Panc1 (cell line): ENCODE measurements around the gene ZNF200.

Experiments used
- CTCF ChIP-seq: fragments of 450-650 bp; IDR thresholded peaks from 2 replicates; pipeline ENCODE4 v1.5.1; 2017; ENCODE audit warnings: mild to moderate bottlenecking
- POLR2AphosphoS5 ChIP-seq: IDR thresholded peaks from 2 replicates; pipeline ENCODE4 v1.6.1; 2012; ENCODE audit warnings: mild to moderate bottlenecking, low read depth, low read length, moderate library complexity
- REST ChIP-seq, 2 experiments: IDR thresholded peaks; 2 replicates each; pipeline ENCODE4 v1.6.1; 2011 to 2012; ENCODE audit warnings: low read depth in 2 of 2, control low read depth in 1 of 2, low read length in 1 of 2, mild to moderate bottlenecking in 1 of 2, moderate library complexity in 1 of 2; ENCODE audit not compliant: insufficient read depth in 1 of 2
- SIN3A ChIP-seq: IDR thresholded peaks from 2 replicates; pipeline ENCODE4 v1.6.1; 2012; ENCODE audit warnings: low read depth, mild to moderate bottlenecking, low read length, moderate library complexity, borderline replicate concordance; ENCODE audit not compliant: insufficient read depth
- TCF7L2 ChIP-seq: IDR thresholded peaks from 2 replicates; pipeline ENCODE4 v1.6.1; 2011; ENCODE audit warnings: mild to moderate bottlenecking, low read depth, low read length, inconsistent platforms

- TF ChIP-seq CTCF (no peak), SIN3A (no peak), POLR2AphosphoS5 (no peak), REST (IDR thresholded peaks at IDR 0.05; ENCODE audit: insufficient read depth in 1 of 2, low read depth in 2 of 2, low read length in 1 of 2) (no peak), TCF7L2 (no peak)
These were observed 44.0 kb downstream of the ZNF200 start for GRCh38 chr16:3190949-3191353.
